Nephron progenitor cell (in vitro differentiated cells): ENCODE results near the gene SUV39H1.
A peak's percentile ranks its signal among the peaks of the same experiment; 100 is the strongest.

Source experiments
- DNase-seq: peaks from one replicate; pipeline ENCODE4 v3.0.0; 2021
- H3K27ac Mint-ChIP-seq: 2 replicates; pipeline ENCODE4 v1.8.0; 2021; ENCODE audit warnings: mild to moderate bottlenecking, moderate library complexity, mixed read lengths
- H3K27me3 Mint-ChIP-seq: 2 replicates; pipeline ENCODE4 v1.8.0; 2021; ENCODE audit warnings: mild to moderate bottlenecking, low read depth, mixed read lengths; ENCODE audit not compliant: poor library complexity
- H3K36me3 Mint-ChIP-seq: 2 replicates; pipeline ENCODE4 v1.8.0; 2021; ENCODE audit warnings: low read depth, mixed read lengths
- H3K4me1 Mint-ChIP-seq: 2 replicates; pipeline ENCODE4 v1.8.0; 2021; ENCODE audit warnings: mixed read lengths
- H3K4me3 Mint-ChIP-seq: 2 replicates; pipeline ENCODE4 v1.8.0; 2021; ENCODE audit warnings: mild to moderate bottlenecking, moderate library complexity, mixed read lengths
- H3K9me3 Mint-ChIP-seq: 2 replicates; pipeline ENCODE4 v1.8.0; 2021; ENCODE audit warnings: mild to moderate bottlenecking, moderate library complexity, mixed read lengths
- TF ChIP-seq, protein P1 (sequence below): fragments of 200-600 bp; sonication (generic); IDR thresholded peaks from 2 replicates; pipeline ENCODE4 v1.5.0; 2021; ENCODE audit warnings: antibody characterized with exemption

SUV39H1 gene

DNA sequence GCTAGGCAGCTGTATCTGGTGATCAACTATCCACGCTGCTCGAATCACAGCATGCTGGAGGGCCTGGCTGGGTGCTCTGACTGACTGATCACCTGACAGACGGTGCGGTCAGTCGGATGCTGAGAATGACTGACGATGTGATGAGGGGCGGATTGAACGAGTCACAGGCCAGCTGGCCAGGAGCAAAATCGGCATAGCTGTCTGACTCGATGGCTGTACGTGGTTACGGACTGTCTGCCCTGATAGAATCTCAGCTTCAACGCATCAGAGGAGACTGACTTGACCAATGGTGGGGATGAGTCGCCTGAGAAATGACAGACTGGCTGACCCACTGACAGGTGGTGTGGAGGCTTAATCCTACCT is 1.0 kb upstream of the SUV39H1 start:
- TF ChIP-seq, protein P1, sequence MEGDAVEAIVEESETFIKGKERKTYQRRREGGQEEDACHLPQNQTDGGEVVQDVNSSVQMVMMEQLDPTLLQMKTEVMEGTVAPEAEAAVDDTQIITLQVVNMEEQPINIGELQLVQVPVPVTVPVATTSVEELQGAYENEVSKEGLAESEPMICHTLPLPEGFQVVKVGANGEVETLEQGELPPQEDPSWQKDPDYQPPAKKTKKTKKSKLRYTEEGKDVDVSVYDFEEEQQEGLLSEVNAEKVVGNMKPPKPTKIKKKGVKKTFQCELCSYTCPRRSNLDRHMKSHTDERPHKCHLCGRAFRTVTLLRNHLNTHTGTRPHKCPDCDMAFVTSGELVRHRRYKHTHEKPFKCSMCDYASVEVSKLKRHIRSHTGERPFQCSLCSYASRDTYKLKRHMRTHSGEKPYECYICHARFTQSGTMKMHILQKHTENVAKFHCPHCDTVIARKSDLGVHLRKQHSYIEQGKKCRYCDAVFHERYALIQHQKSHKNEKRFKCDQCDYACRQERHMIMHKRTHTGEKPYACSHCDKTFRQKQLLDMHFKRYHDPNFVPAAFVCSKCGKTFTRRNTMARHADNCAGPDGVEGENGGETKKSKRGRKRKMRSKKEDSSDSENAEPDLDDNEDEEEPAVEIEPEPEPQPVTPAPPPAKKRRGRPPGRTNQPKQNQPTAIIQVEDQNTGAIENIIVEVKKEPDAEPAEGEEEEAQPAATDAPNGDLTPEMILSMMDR = no peak
- peaks cover 63% of the 10 kb centered on the region for H3K9me3 Mint-ChIP-seq

DNA sequence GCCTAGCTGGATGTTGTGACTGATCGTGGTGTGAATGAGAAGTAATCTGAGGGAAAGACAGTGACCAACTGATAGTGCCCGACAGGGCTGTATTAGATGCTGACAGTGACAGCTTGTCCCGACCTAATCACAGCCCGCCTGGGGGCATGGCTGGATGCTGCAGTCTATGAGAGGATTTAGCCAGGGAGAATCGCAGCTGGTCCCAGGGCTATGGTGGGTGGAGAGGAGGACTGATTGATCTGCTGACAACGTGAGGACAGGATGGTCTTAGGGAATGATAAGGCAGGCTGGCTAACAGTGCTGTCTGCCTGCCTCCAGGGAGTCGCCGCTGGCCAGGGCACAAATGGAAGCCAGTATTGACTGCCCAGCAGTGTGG is 621 bp upstream of the SUV39H1 start:
- Mint-ChIP-seq H3K27ac (peak overlapping the region; percentile 78), H3K4me1 (peaks cover 46% of the 10 kb centered on the region), H3K4me3 (peak overlapping the region; percentile 89), H3K36me3 (peaks cover 7% of the 10 kb centered on the region), H3K27me3 (peaks cover 3% of the 10 kb centered on the region), H3K9me3 (peaks cover 63% of the 10 kb centered on the region)
- TF ChIP-seq, protein P1 = no peak
- DNase-seq = peak; percentile 28

More for the DNA sequence above, 1.0 kb upstream of the SUV39H1 start:
- Mint-ChIP-seq H3K36me3 (peaks cover 7% of the 10 kb centered on the region), H3K4me3 (peak overlapping the region; percentile 89), H3K4me1 (peaks cover 48% of the 10 kb centered on the region), H3K27me3 (peaks cover 3% of the 10 kb centered on the region), H3K27ac (peak overlapping the region; percentile 78)
- no peak for DNase-seq

DNA sequence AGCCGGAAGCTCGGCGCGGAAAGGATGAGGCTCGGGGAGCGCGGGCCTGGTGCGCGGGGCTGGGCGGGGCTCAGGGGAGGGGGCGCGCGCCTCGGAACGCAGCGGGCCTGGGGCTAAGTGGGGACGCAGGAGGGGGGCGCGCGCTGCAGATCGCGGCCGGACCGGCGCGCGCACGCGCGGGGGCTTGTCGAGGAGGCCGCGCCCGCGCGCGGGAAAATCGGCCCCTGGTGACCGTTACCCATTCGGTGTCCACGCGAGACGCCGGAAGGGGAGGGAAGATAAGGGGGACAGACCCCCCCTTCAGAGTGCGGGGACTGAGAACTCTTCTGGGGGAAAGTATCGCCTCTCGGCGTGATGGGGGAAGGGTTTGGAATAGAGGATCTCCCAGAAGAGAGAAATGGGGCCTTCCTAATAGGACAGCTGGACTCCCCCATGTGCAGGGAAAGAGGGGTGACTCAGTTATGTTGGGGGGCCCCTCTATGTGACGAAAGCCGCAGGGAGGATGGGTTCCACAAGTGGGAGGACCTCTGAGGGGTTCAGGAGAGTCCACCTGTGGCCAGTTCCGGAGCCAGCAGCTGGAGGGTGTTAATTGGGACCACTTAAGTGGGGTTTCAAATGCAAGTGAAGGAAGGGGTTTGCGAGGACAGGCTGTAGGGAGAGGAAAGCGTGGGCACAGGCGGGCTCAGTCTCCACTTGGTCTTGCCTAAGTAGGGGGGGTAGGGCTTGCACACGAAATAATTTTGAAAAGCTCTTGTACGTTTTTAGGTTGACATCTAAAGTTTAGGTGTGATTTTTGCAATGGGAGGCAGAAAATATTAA is 584 bp downstream of the SUV39H1 start:
- DNase-seq = peak; percentile 69
- Mint-ChIP-seq H3K4me1 (peaks cover 38% of the 10 kb centered on the region), H3K36me3 (peaks cover 7% of the 10 kb centered on the region), H3K27ac (peak overlapping the region; percentile 87), H3K4me3 (peak overlapping the region; percentile 89), H3K9me3 (peaks cover 58% of the 10 kb centered on the region), H3K27me3 (peaks cover 3% of the 10 kb centered on the region)
- TF ChIP-seq, protein P1 = no peak

DNA sequence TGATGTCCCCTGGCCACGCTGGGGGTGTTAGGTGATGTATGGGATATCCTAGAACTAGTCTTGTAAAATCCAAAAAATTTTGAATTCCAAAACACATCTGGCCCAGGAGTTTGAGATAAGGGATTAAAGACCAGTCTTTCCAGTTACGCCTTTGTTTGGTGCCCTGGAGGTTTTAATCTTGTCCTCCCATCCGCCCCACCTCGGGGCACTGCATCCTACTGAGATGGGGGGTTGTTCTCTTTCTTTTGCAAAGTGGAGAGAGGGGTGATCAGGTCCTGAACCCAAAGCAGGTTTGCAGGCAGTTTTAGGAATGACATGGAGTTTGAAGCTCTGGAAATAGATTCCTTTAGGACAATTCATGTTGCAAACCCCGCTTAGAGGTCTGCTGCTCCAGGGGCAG is 1.8 kb downstream of the SUV39H1 start:
- DNase-seq = no peak
- Mint-ChIP-seq H3K4me1 (peaks cover 32% of the 10 kb centered on the region), H3K27ac (no peak overlapping the region), H3K9me3 (peaks cover 57% of the 10 kb centered on the region), H3K4me3 (peak overlapping the region; percentile 88), H3K36me3 (peaks cover 7% of the 10 kb centered on the region), H3K27me3 (peaks cover 6% of the 10 kb centered on the region)
- TF ChIP-seq, protein P1 = no peak

DNA sequence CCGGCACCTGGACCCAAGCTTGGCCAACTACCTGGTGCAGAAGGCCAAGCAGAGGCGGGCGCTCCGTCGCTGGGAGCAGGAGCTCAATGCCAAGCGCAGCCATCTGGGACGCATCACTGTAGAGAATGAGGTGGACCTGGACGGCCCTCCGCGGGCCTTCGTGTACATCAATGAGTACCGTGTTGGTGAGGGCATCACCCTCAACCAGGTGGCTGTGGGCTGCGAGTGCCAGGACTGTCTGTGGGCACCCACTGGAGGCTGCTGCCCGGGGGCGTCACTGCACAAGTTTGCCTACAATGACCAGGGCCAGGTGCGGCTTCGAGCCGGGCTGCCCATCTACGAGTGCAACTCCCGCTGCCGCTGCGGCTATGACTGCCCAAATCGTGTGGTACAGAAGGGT is 3.7 kb downstream of the SUV39H1 start:
- TF ChIP-seq, protein P1 = no peak
- peaks cover 63% of the 10 kb centered on the region for H3K9me3 Mint-ChIP-seq

More for the DNA sequence above, 3.7 kb downstream of the SUV39H1 start:
- Mint-ChIP-seq H3K4me3 (no peak overlapping the region), H3K27ac (no peak overlapping the region), H3K36me3 (peaks cover 7% of the 10 kb centered on the region), H3K27me3 (peaks cover 6% of the 10 kb centered on the region), H3K4me1 (peaks cover 22% of the 10 kb centered on the region)
- DNase-seq = no peak
